Measurements from ENCODE around the gene KIAA1328.

DNA sequence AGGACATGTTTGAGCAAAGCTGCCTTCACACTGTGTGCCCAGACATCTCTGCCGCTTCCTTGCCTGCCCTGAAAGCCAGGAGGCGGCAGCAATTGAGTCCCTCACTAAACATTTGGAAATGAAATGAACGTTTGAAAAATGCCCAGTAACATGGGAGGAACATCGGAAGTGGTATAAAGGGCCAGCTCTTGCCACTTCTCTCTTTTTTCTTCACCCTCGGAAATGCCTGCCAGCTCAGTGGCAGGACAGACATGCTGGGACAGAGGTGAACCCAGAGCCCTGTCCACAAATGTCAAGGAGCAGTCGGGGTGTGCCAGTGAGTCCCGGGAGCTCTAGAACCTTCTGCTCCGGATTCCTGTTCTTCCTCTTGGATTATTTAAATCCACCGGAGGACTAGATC, 46.2 kb upstream of the KIAA1328 start:
- TF ChIP-seq YY1 (IDR thresholded peaks at IDR 0.05; ENCODE audit: low read depth) (no peak), JUND (IDR thresholded peaks at IDR 0.05) (no peak), TEAD4 (IDR thresholded peaks at IDR 0.05; ENCODE audit: borderline replicate concordance, insufficient read depth) (no peak), POLR2AphosphoS5 (IDR thresholded peaks at IDR 0.05; ENCODE audit: low read depth, low read length) (no peak), EP300 (IDR thresholded peaks at IDR 0.05; ENCODE audit: borderline replicate concordance in 1 of 2, low read depth in 1 of 2, low read length in 1 of 2) (no peak), RCOR1 (IDR thresholded peaks at IDR 0.05; ENCODE audit: low read length) (no peak), RAD21 (IDR thresholded peaks at IDR 0.05; ENCODE audit: low read length) (no peak), FOXM1 (IDR thresholded peaks at IDR 0.05; ENCODE audit: low read depth) (no peak)
- TF ChIP-seq, protein P1, sequence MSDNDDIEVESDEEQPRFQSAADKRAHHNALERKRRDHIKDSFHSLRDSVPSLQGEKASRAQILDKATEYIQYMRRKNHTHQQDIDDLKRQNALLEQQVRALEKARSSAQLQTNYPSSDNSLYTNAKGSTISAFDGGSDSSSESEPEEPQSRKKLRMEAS (IDR thresholded peaks at IDR 0.05; ENCODE audit: low read depth) = no peak
- TF ChIP-seq, protein P2, sequence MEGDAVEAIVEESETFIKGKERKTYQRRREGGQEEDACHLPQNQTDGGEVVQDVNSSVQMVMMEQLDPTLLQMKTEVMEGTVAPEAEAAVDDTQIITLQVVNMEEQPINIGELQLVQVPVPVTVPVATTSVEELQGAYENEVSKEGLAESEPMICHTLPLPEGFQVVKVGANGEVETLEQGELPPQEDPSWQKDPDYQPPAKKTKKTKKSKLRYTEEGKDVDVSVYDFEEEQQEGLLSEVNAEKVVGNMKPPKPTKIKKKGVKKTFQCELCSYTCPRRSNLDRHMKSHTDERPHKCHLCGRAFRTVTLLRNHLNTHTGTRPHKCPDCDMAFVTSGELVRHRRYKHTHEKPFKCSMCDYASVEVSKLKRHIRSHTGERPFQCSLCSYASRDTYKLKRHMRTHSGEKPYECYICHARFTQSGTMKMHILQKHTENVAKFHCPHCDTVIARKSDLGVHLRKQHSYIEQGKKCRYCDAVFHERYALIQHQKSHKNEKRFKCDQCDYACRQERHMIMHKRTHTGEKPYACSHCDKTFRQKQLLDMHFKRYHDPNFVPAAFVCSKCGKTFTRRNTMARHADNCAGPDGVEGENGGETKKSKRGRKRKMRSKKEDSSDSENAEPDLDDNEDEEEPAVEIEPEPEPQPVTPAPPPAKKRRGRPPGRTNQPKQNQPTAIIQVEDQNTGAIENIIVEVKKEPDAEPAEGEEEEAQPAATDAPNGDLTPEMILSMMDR (IDR thresholded peaks at IDR 0.05) = no peak

Measured in SK-N-SH (cell line).